ENCODE data around the gene OSR1. TPM values are rescaled to one million over a fixed set of nuclear protein-coding genes. Genes with fewer than 3 reads are reported as not detected.
A peak's percentile ranks its signal among the peaks of the same experiment; 100 is the strongest.

Gene OSR1
- polyA plus RNA-seq, 4 donors: 0.27 to 12.2 (median 2.2) TPM; not detected in 1

DNA sequence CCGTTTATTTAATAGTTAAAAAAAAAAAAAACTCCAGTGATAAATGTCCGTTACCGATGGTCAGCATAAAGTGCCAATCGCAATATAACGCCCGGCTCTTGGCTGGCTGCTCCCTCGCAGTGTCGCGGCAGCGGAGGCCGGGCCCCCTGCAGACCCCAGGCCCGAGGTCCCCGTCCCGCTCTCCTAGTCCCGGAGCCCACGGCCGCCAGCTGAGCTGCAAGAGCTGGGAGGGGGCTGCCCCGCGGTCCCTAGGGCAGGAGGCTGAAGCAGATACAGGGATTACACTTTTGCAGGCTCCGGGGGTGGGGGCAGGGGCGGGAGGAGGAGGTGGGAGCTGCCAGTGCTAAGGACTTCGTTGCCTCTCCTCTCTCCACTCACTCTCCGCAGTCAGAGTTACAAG, 6.9 kb downstream of the OSR1 start:
- no peaks in the 10 kb centered on the region for H3K36me3 ChIP-seq (ENCODE audit: control insufficient read depth in 3 of 3, insufficient read depth in 2 of 3, low read depth in 1 of 3, low read length in 3 of 3)
- H3K27ac ChIP-seq (ENCODE audit: low read depth in 1 of 3, low read length in 2 of 3): no peak overlapping the region
- FAIRE-seq (no peak), DNase-seq (no peak)
- peaks cover 11 to 80% (median 42%) of the 10 kb centered on the region in 3 donors for H3K27me3 ChIP-seq (ENCODE audit: control insufficient read depth in 3 of 3, insufficient read depth in 3 of 3, low read length in 3 of 3)
- no peaks in the 10 kb centered on the region for H3K9me3 ChIP-seq (ENCODE audit: control insufficient read depth in 2 of 2, insufficient read depth in 1 of 2, low read depth in 1 of 2, low read length in 1 of 2)
- peaks cover 0 to 8% (median 3%) of the 10 kb centered on the region in 3 donors for H3K4me1 ChIP-seq (ENCODE audit: control insufficient read depth in 3 of 3, insufficient read depth in 2 of 3, low read depth in 1 of 3, low read length in 2 of 3)
- 12 to 36% (median 13%) methylated on average over 23 of the region's 23 CpGs for WGBS, 3 donors
- no peak overlapping the region for H3K4me3 ChIP-seq (ENCODE audit: low read depth in 1 of 3, low read length in 3 of 3)

GRCh38 chr2:19350678-19351401, 7.6 kb downstream of the OSR1 start:
- no peak overlapping the region for H3K4me3 ChIP-seq (ENCODE audit: low read depth in 1 of 3, low read length in 3 of 3)
- no peaks in the 10 kb centered on the region for H3K9me3 ChIP-seq (ENCODE audit: control insufficient read depth in 2 of 2, insufficient read depth in 1 of 2, low read depth in 1 of 2, low read length in 1 of 2)
- peaks cover 0 to 8% (median 3%) of the 10 kb centered on the region in 3 donors for H3K4me1 ChIP-seq (ENCODE audit: control insufficient read depth in 3 of 3, insufficient read depth in 2 of 3, low read depth in 1 of 3, low read length in 2 of 3)
- DNase-seq: no peak
- H3K36me3 ChIP-seq (ENCODE audit: control insufficient read depth in 3 of 3, insufficient read depth in 2 of 3, low read depth in 1 of 3, low read length in 3 of 3): no peaks in the 10 kb centered on the region
- no peak overlapping the region for H3K27ac ChIP-seq (ENCODE audit: low read depth in 1 of 3, low read length in 2 of 3)
- peaks cover 9 to 73% (median 36%) of the 10 kb centered on the region in 3 donors for H3K27me3 ChIP-seq (ENCODE audit: control insufficient read depth in 3 of 3, insufficient read depth in 3 of 3, low read length in 3 of 3)
- 9 to 31% (median 19%) methylated on average over 30 of the region's 30 CpGs for WGBS, 3 donors
- no peak for FAIRE-seq

DNA sequence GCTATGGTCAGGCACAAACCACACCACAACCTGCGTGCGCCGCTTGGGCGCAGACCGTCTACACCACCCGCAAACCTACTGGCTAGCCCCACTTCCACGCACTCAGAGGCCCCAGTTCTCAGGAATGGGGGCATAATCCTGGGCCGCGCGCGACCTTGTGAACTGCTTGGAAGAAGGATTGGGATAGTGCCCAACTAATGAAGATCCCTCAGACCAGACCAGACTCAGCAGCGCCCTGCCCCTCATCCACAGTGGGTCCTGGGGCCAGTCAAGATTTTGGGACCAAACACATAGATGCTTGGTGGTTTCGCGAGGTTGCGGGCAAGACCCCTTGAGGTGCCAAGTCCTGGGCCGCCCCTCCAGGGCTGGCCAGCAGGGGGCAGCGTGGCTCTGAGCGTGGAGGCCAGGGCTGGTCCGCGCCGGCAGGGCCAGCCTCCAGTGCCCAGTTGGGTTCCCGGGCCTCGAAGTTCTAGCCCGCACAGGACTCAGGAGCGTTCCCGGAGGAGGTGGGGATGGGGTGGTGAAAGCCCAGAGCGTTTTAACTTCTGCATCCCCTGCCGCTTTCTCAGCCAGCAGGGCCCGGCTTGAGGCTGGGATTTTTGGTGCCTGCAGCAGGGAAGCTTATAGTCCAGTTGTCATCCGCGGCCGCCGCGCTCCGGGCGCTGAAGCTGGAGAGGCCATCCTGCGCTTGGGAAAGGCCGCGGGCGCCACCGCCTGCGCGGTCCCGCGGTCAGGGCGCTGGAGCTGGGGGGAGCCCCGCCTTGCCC, 8.3 kb downstream of the OSR1 start:
- no peaks in the 10 kb centered on the region for H3K9me3 ChIP-seq (ENCODE audit: control insufficient read depth in 2 of 2, insufficient read depth in 1 of 2, low read depth in 1 of 2, low read length in 1 of 2)
- DNase-seq (peak; percentile 49 to 66), FAIRE-seq (no peak)
- H3K27ac ChIP-seq (ENCODE audit: low read depth in 1 of 3, low read length in 2 of 3): no peak overlapping the region
- peaks cover 9 to 66% (median 29%) of the 10 kb centered on the region in 3 donors for H3K27me3 ChIP-seq (ENCODE audit: control insufficient read depth in 3 of 3, insufficient read depth in 3 of 3, low read length in 3 of 3)
- WGBS, 3 donors: 28 to 34% (median 29%) methylated on average over 46 to 47 of the region's 47 CpGs
- H3K4me1 ChIP-seq (ENCODE audit: control insufficient read depth in 3 of 3, insufficient read depth in 2 of 3, low read depth in 1 of 3, low read length in 2 of 3): peaks cover 0 to 8% (median 3%) of the 10 kb centered on the region in 3 donors
- no peaks in the 10 kb centered on the region for H3K36me3 ChIP-seq (ENCODE audit: control insufficient read depth in 3 of 3, insufficient read depth in 2 of 3, low read depth in 1 of 3, low read length in 3 of 3)
- H3K4me3 ChIP-seq (ENCODE audit: low read depth in 1 of 3, low read length in 3 of 3): no peak overlapping the region

DNA sequence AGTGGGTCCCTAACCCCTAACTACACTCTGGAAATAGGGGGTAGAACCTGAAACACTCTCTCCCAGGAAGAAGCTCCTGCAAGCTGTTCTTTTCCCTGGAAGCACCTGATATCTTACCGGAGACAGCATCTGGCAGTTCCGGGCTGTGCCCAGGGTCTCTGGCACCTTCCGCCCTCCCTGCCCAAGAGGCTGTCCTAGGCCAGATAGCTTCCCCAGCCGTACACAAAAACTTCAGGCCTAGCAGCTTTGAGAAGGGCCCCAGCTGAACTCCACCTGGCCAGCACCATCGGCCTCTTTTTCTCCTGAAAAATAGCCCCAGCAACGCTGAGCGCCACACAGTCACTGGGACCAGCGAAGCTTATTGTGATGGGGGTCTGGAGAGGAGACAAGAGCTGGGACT, 9.7 kb downstream of the OSR1 start:
- no peak for FAIRE-seq
- Histone ChIP-seq H3K9me3 (ENCODE audit: control insufficient read depth in 2 of 2, insufficient read depth in 1 of 2, low read depth in 1 of 2, low read length in 1 of 2) (no peaks in the 10 kb centered on the region), H3K4me1 (ENCODE audit: control insufficient read depth in 3 of 3, insufficient read depth in 2 of 3, low read depth in 1 of 3, low read length in 2 of 3) (peaks cover 0 to 8% (median 3%) of the 10 kb centered on the region in 3 donors), H3K36me3 (ENCODE audit: control insufficient read depth in 3 of 3, insufficient read depth in 2 of 3, low read depth in 1 of 3, low read length in 3 of 3) (peaks cover 0 to 3% (median 0%) of the 10 kb centered on the region in 3 donors), H3K27me3 (ENCODE audit: control insufficient read depth in 3 of 3, insufficient read depth in 3 of 3, low read length in 3 of 3) (peaks cover 6 to 52% (median 16%) of the 10 kb centered on the region in 3 donors), H3K27ac (ENCODE audit: low read depth in 1 of 3, low read length in 2 of 3) (peak overlapping the region in 2 of 3 donors; percentile 38 to 80), H3K4me3 (ENCODE audit: low read depth in 1 of 3, low read length in 3 of 3) (no peak overlapping the region)
- WGBS, 3 donors: 84 to 86% (median 84%) methylated on average over 8 of the region's 8 CpGs
- no peak for DNase-seq

DNA sequence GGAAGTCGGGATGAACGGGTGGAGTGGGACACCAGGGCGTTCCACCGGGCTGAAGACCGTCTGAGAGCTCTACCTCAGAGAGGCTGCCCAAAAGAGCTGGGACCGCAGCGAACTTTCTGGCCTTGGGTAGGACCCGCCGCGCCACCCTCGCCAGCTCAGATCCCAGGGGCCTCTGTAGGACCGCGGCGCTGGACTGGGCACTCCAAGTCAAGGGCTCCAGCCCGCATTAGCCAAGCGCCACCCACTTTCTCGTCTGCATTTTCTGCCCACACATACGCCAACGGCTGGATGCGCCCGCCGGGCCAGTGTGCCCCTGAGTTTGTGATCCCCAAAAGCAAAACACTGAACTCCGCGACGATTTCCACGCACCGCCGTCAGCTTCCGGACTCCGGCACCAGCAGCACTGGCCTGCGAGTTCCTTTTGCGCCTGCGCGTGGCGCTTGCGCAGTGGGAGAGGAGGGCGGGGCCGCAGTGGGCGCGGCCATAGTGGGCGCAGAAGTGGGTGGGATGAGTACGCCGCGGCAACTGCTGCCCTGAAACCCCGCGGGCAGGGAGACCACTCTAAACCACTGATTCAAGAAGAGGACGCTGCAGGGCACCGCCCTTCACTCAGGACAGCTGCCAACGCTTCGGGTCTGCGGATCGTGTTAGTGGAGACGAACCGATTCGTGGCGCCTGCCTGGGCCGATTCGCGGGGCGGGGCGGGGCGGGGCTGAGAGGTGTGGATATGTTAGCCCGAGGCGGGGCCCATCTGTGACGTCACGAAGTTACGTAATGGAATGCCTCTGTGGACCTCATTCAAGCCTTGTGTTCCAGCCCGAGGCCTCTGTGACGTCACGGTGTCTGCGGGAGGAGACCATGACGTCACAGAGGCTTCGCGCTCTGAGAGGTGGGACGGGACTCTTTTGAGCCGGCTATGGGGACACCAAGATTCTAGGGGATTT, 10.5 kb downstream of the OSR1 start:
- peak; percentile 95 to 100 for DNase-seq
- Histone ChIP-seq H3K9me3 (ENCODE audit: control insufficient read depth in 2 of 2, insufficient read depth in 1 of 2, low read depth in 1 of 2, low read length in 1 of 2) (no peaks in the 10 kb centered on the region), H3K36me3 (ENCODE audit: control insufficient read depth in 3 of 3, insufficient read depth in 2 of 3, low read depth in 1 of 3, low read length in 3 of 3) (peaks cover 0 to 3% (median 0%) of the 10 kb centered on the region in 3 donors), H3K4me3 (ENCODE audit: low read depth in 1 of 3, low read length in 3 of 3) (peak overlapping the region; percentile 18 to 91 (median 82)), H3K27me3 (ENCODE audit: control insufficient read depth in 3 of 3, insufficient read depth in 3 of 3, low read length in 3 of 3) (peaks cover 3 to 44% (median 9%) of the 10 kb centered on the region in 3 donors), H3K27ac (ENCODE audit: low read depth in 1 of 3, low read length in 2 of 3) (peak overlapping the region; percentile 76 to 82 (median 80)), H3K4me1 (ENCODE audit: control insufficient read depth in 3 of 3, insufficient read depth in 2 of 3, low read depth in 1 of 3, low read length in 2 of 3) (peaks cover 0 to 8% (median 3%) of the 10 kb centered on the region in 3 donors)
- no peak for FAIRE-seq
- 1 to 2% (median 2%) methylated on average over 72 to 76 of the region's 76 CpGs for WGBS, 3 donors

DNA sequence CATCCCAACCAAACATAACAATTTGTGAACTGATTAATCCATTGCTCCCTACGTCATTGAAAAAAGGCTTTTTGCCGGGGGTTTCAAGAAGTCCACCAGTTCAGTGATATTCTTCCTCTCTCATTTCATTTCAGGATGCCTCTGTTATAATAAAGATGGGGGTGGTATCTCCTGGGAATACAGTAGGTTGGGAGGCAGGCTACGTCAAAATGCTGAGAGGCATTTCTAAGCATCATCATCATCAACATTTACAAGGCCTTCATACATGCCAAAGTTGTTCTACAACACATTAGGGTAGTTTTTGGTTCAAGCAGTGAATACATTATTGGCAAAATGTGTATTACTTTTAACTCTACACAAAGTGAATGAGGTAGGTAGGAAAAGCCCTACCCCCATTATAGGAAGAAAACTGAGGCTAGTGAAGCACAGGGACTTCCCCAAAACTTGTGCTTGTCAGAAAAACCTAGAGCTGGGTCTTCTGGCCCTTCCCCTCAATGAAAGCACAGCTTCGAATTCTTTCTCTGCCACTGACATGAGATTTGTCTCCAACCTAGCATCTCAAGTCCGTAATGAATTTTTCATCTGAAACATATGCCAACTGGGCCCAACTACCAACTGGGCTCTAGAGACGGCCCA, 11.3 kb downstream of the OSR1 start:
- H3K36me3 ChIP-seq (ENCODE audit: control insufficient read depth in 3 of 3, insufficient read depth in 2 of 3, low read depth in 1 of 3, low read length in 3 of 3): peaks cover 0 to 3% (median 0%) of the 10 kb centered on the region in 3 donors
- H3K9me3 ChIP-seq (ENCODE audit: control insufficient read depth in 2 of 2, insufficient read depth in 1 of 2, low read depth in 1 of 2, low read length in 1 of 2): no peaks in the 10 kb centered on the region
- 39 to 43% (median 42%) methylated on average over 6 of the region's 6 CpGs for WGBS, 3 donors
- DNase-seq (no peak), FAIRE-seq (no peak)
- peaks cover 0 to 36% (median 4%) of the 10 kb centered on the region in 3 donors for H3K27me3 ChIP-seq (ENCODE audit: control insufficient read depth in 3 of 3, insufficient read depth in 3 of 3, low read length in 3 of 3)
- peaks cover 0 to 8% (median 3%) of the 10 kb centered on the region in 3 donors for H3K4me1 ChIP-seq (ENCODE audit: control insufficient read depth in 3 of 3, insufficient read depth in 2 of 3, low read depth in 1 of 3, low read length in 2 of 3)
- H3K4me3 ChIP-seq (ENCODE audit: low read depth in 1 of 3, low read length in 3 of 3): peak overlapping the region; percentile 18 to 91 (median 82)
- H3K27ac ChIP-seq (ENCODE audit: low read depth in 1 of 3, low read length in 2 of 3): peak overlapping the region; percentile 76 to 82 (median 80)

DNA sequence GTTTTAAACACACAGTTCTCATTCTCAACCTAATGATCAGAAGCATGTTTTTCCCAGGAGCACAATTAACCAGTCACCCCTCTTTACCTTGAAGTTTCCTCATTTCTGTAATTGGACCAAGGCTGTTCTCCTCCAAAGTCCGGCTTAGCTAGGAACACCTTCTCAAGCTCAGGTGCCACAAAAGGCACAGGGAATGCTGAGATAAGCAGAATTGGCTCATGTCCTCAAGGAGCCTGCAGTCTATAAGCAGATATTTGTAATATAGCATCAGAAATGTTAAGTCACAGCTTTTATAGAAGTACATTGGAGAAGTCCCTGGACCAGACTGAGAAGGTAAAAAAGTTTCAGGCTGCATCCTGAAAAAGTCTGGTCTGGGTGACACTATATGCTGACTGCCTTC, 20.7 kb downstream of the OSR1 start:
- no peak for DNase-seq
- H3K27ac ChIP-seq (ENCODE audit: low read depth in 1 of 3, low read length in 2 of 3): no peak overlapping the region
- H3K27me3 ChIP-seq (ENCODE audit: control insufficient read depth in 3 of 3, insufficient read depth in 3 of 3, low read length in 3 of 3): no peaks in the 10 kb centered on the region
- H3K36me3 ChIP-seq (ENCODE audit: control insufficient read depth in 3 of 3, insufficient read depth in 2 of 3, low read depth in 1 of 3, low read length in 3 of 3): peaks cover 0 to 11% (median 0%) of the 10 kb centered on the region in 3 donors
- no peak for FAIRE-seq
- H3K4me3 ChIP-seq (ENCODE audit: low read depth in 1 of 3, low read length in 3 of 3): no peak overlapping the region
- H3K9me3 ChIP-seq (ENCODE audit: control insufficient read depth in 2 of 2, insufficient read depth in 1 of 2, low read depth in 1 of 2, low read length in 1 of 2): no peaks in the 10 kb centered on the region
- no peaks in the 10 kb centered on the region for H3K4me1 ChIP-seq (ENCODE audit: control insufficient read depth in 3 of 3, insufficient read depth in 2 of 3, low read depth in 1 of 3, low read length in 2 of 3)
- WGBS, 3 donors: 95 to 97% (median 96%) methylated on average over 1 of the region's 1 CpG
